Heart left ventricle (tissue), 16 donors: ENCODE results near the gene RRAS2. TPM values are rescaled to one million over a fixed set of nuclear protein-coding genes. Genes with fewer than 3 reads are reported as not detected.

Source experiments
- ATAC-seq, 4 donors: fragments of 200-7000 bp; cut with Tn5 transposase; one replicate each; pipeline ENCODE4 v1.9.1; 2020 to 2022; ENCODE audit warnings: moderate library complexity in 4 of 4, mild to moderate bottlenecking in 3 of 4, moderate number of reproducible peaks in 1 of 4
- DNase-seq, 5 donors: peaks; one replicate each; pipeline ENCODE4 v3.0.0-alpha.2; 2020
- H3K27ac ChIP-seq, 12 donors: fragments of 200-600 bp; sonication (generic) in 4 of 12; one replicate each; pipeline versions ENCODE4 v1.5.0 to v1.8.0; 2016 to 2022; ENCODE audit warnings: mild to moderate bottlenecking in 2 of 12
- H3K27me3 ChIP-seq, 9 donors: fragments of 200-600 bp; sonication (generic) in 2 of 9; one replicate each; pipeline versions ENCODE4 v1.5.1 to v1.8.0; 2016 to 2022; ENCODE audit warnings: mild to moderate bottlenecking in 3 of 9
- H3K36me3 ChIP-seq, 9 donors: fragments of 200-600 bp; sonication (generic) in 2 of 9; one replicate each; pipeline versions ENCODE4 v1.5.0 to v1.8.0; 2018 to 2022; ENCODE audit warnings: mild to moderate bottlenecking in 2 of 9
- H3K4me1 ChIP-seq, 12 donors: fragments of 200-600 bp; sonication (generic) in 4 of 12; one replicate each; pipeline versions ENCODE4 v1.5.0 to v1.8.0; 2016 to 2022; ENCODE audit warnings: mild to moderate bottlenecking in 3 of 12
- H3K4me3 ChIP-seq, 12 donors: fragments of 200-600 bp; sonication (generic) in 4 of 12; one replicate each; pipeline versions ENCODE4 v1.5.0 to v1.8.0; 2017 to 2022; ENCODE audit warnings: mild to moderate bottlenecking in 9 of 12, moderate library complexity in 4 of 12
- H3K9me3 ChIP-seq, 12 donors: fragments of 200-600 bp; sonication (generic) in 4 of 12; one replicate each; pipeline versions ENCODE4 v1.5.0 to v1.8.0; 2016 to 2022; ENCODE audit warnings: mild to moderate bottlenecking in 1 of 12
- CTCF ChIP-seq, 12 donors: fragments of 200-600 bp; sonication (generic) in 4 of 12; IDR thresholded peaks; one replicate each; pipeline versions ENCODE4 v1.5.0 to v1.8.0; 2018 to 2022; ENCODE audit warnings: antibody characterized with exemption in 12 of 12, mild to moderate bottlenecking in 5 of 12
- POLR2A ChIP-seq, 2 donors: fragments of 450-650 bp; IDR thresholded peaks; one replicate each; pipeline ENCODE4 v1.6.1; 2017; ENCODE audit warnings: antibody characterized with exemption in 2 of 2, mild to moderate bottlenecking in 2 of 2, moderate library complexity in 2 of 2
- WGBS, 4 donors: extraction: QIAGEN DNeasy Blood & Tissue Kit in 2 of 4; methylation state at CpG; one replicate each; pipeline versions ENCODE4 v1.1.5 to v1.1.7; 2013 to 2018; 5-methylcytosine and 5-hydroxymethylcytosine counted together
- intact Hi-C, 10 donors: fragments of 100-400 bp; cut with DNase I; formaldehyde crosslinking; loops; one replicate each; pipeline versions ENCODE4 v1.11.1 to v1.14.2; 2022
- polyA plus RNA-seq, 2 donors: library from polyadenylated mRNA; stranded (reverse); fragments of 200-250 nt; gene quantifications; one replicate each; pipeline ENCODE4 v1.2.3, GENCODE V29; 2013
- total RNA-seq, 9 donors: library from RNA; depleted of rRNA in 2 of 9; stranded (reverse); fragments of >200 nt in 2 of 9; fragmentation: NEBNext Ultra II Directional in 3 of 9; extraction: Animal tissue kit (Norgen Biotek cat#: 25700) in 3 of 9; gene quantifications; one replicate each; pipeline versions ENCODE4 v1.1.0 to v1.2.4, GENCODE V29; 2016 to 2023
- donor health status: ischemic (EF 13 %, LVEDD 7.1; RV severe dilation, severe dysfunction).
- donor health status: healthy with polysubstance abuse.
- donor health status: DM: no; HTN: yes; CAD: no.
- donor health status: DM: no; HTN: no; CAD: no.
- donor health status: ischemic (EF 25% LVEDD 6.9; RV normal size, moderate dysfunction).
- donor health status: ischemic (EF 25% LVEDD 5.7; RV mildly dilated, moderate dysfunction).
- donor health status: healthy.
- donor health status: DM: yes; HTN: yes; CAD: no.
- donor health status: ischemic (EF 35%, LVEDD 5.7; RV mildly dilated, moderate dysfunction).
- donor health status: nonischemic (EF 11% LVEDD 7.7; RV severe dilation, severe dysfunction).
- donor health status: DM: yes; HTN: yes; CAD: no.
- donor health status: PGD.
- donor health status: ischemic (EF 29% LVEDD 5.4; RV normal size, mild dysfunction).
- donor health status: nonischemic (EF 23%, LVEDD 6.1; RV moderate dilation, normal function).

Gene RRAS2
- total and polyA plus RNA-seq, 11 donors, result 25.1 to 111 (median 52.4) TPM

GRCh38 chr11:14242733-14243132 lies 116.2 kb downstream of the RRAS2 start:
- H3K4me3 ChIP-seq, result no peak overlapping the region
- no peak for TF ChIP-seq POLR2A (IDR thresholded peaks at IDR 0.05)
- no peak for TF ChIP-seq CTCF (IDR thresholded peaks at IDR 0.05)
- ATAC-seq (peak in 3 of 4 donors; percentile 9 to 35 (median 16)), DNase-seq (no peak)
- intact Hi-C loops, result loop anchor here in 2 of 10 donors (10.0 kb wide), 2 partner anchors 98 to 758 kb away; no protein-coding TSS in a partner anchor
- H3K4me1 ChIP-seq, result peaks cover 0 to 7% (median 0%) of the 10 kb centered on the region in 12 donors
- 86 to 96% (median 93%) methylated on average over 4 of the region's 4 CpGs for WGBS, 4 donors
- H3K27ac ChIP-seq, result no peak overlapping the region
- no peaks in the 10 kb centered on the region for H3K9me3 ChIP-seq
- H3K36me3 ChIP-seq, result no peaks in the 10 kb centered on the region
- peaks cover 0 to 14% (median 2%) of the 10 kb centered on the region in 9 donors for H3K27me3 ChIP-seq

- TF ChIP-seq CTCF (IDR thresholded peaks at IDR 0.05) (no peak), POLR2A (IDR thresholded peaks at IDR 0.05) (no peak)
- H3K27ac ChIP-seq, result no peak overlapping the region
- 51 to 68% (median 63%) methylated on average over 4 of the region's 4 CpGs for WGBS, 4 donors
- intact Hi-C loops, result loop anchor here in 2 of 10 donors (10.0 kb wide), 2 partner anchors 97 to 757 kb away; no protein-coding TSS in a partner anchor
- no peaks in the 10 kb centered on the region for H3K9me3 ChIP-seq
- H3K4me1 ChIP-seq, result peaks cover 0 to 9% (median 0%) of the 10 kb centered on the region in 12 donors
- peak in 3 of 4 donors; percentile 27 to 61 (median 46) for ATAC-seq
- no peak overlapping the region for H3K4me3 ChIP-seq
- H3K27me3 ChIP-seq, result peaks cover 0 to 13% (median 0%) of the 10 kb centered on the region in 9 donors
- DNase-seq, result peak in 1 of 5 donors; percentile 41
- no peaks in the 10 kb centered on the region for H3K36me3 ChIP-seq
These were observed 116.8 kb downstream of the RRAS2 start for GRCh38 chr11:14242187-14242586.

- TF ChIP-seq POLR2A (IDR thresholded peaks at IDR 0.05) (no peak), CTCF (IDR thresholded peaks at IDR 0.05) (no peak)
- Histone ChIP-seq H3K4me3 (no peak overlapping the region), H3K27ac (no peak overlapping the region), H3K27me3 (peaks cover 0 to 8% (median 0%) of the 10 kb centered on the region in 9 donors), H3K4me1 (peaks cover 0 to 15% (median 0%) of the 10 kb centered on the region in 12 donors), H3K36me3 (no peaks in the 10 kb centered on the region), H3K9me3 (no peaks in the 10 kb centered on the region)
- WGBS, 4 donors, result 87 to 91% (median 89%) methylated on average over 4 of the region's 4 CpGs
- ATAC-seq (no peak), DNase-seq (no peak)
- intact Hi-C loops, result loop anchor here in 2 of 10 donors (10.0 kb wide), 2 partner anchors 96 to 756 kb away; no protein-coding TSS in a partner anchor
These were observed 118.0 kb downstream of the RRAS2 start for GRCh38 chr11:14240951-14241350.

- intact Hi-C loops, result loop anchor here in 2 of 10 donors (10.0 kb wide), 2 partner anchors 95 to 755 kb away; no protein-coding TSS in a partner anchor
- ATAC-seq, result no peak
These were observed 118.8 kb downstream of the RRAS2 start for GRCh38 chr11:14240221-14240620.

More at GRCh38 chr11:14240221-14240620, 118.8 kb downstream of the RRAS2 start:
- Histone ChIP-seq H3K9me3 (no peaks in the 10 kb centered on the region), H3K36me3 (no peaks in the 10 kb centered on the region), H3K4me3 (no peak overlapping the region), H3K27ac (no peak overlapping the region), H3K27me3 (peaks cover 0 to 8% (median 0%) of the 10 kb centered on the region in 9 donors), H3K4me1 (peaks cover 0 to 15% (median 0%) of the 10 kb centered on the region in 12 donors)
- no peak for TF ChIP-seq POLR2A (IDR thresholded peaks at IDR 0.05)
- no peak for TF ChIP-seq CTCF (IDR thresholded peaks at IDR 0.05)
- no peak for DNase-seq
